Measurements from ENCODE around the gene MRPL11. TPM values are rescaled to one million over a fixed set of nuclear protein-coding genes. Genes with fewer than 3 reads are reported as not detected.

Gene MRPL11
- total and polyA plus RNA-seq, 2 experiments from 2014 or later: 57.1 to 60.6 TPM

- Histone ChIP-seq H3K36me3 (replicated peaks; ENCODE audit: insufficient read depth, low read depth) (no peaks in the 10 kb centered on the region), H3K27me3 (peaks cover 3% of the 10 kb centered on the region), H4K20me1 (ENCODE audit: insufficient read depth, poor library complexity, severe bottlenecking) (no peaks in the 10 kb centered on the region), H2AFZ (no peak overlapping the region), H3K4me2 (no peak overlapping the region), H3K9me2 (replicated peaks; ENCODE audit: insufficient read depth) (no peaks in the 10 kb centered on the region), H3K79me2 (no peaks in the 10 kb centered on the region), H3K4me3 (no peak overlapping the region), H3K9me3 (ENCODE audit: low read depth) (no peaks in the 10 kb centered on the region), H3K4me1 (ENCODE audit: insufficient read depth) (no peaks in the 10 kb centered on the region), H3K27ac (no peak overlapping the region)
- WGBS (ENCODE audit: low lambda C conversion rate, missing lambda C conversion rate): 90% methylated on average over 6 of the region's 6 CpGs
- no peak for TF ChIP-seq CTCF (IDR thresholded peaks at IDR 0.05; ENCODE audit: poor library complexity)
- TF ChIP-seq EZH2 (IDR thresholded peaks at IDR 0.05; ENCODE audit: borderline replicate concordance): no peak
- TF ChIP-seq EZH2phosphoT487 (IDR thresholded peaks at IDR 0.05; ENCODE audit: low read depth, severe bottlenecking, unreplicated experiment): no peak
- DNase-seq (ENCODE audit: low spot score): no peak
Observed at GRCh38 chr11:66391322-66391721, 47.3 kb downstream of the MRPL11 start.

- Histone ChIP-seq H3K79me2 (no peaks in the 10 kb centered on the region), H3K9me2 (replicated peaks; ENCODE audit: insufficient read depth) (no peaks in the 10 kb centered on the region), H2AFZ (no peak overlapping the region), H3K4me3 (no peak overlapping the region), H3K4me1 (ENCODE audit: insufficient read depth) (no peaks in the 10 kb centered on the region), H3K27me3 (no peaks in the 10 kb centered on the region), H3K4me2 (no peak overlapping the region), H4K20me1 (ENCODE audit: insufficient read depth, poor library complexity, severe bottlenecking) (no peaks in the 10 kb centered on the region), H3K36me3 (replicated peaks; ENCODE audit: insufficient read depth, low read depth) (no peaks in the 10 kb centered on the region), H3K27ac (no peak overlapping the region), H3K9me3 (ENCODE audit: low read depth) (no peaks in the 10 kb centered on the region)
- TF ChIP-seq EZH2phosphoT487 (IDR thresholded peaks at IDR 0.05; ENCODE audit: low read depth, severe bottlenecking, unreplicated experiment) (no peak), CTCF (IDR thresholded peaks at IDR 0.05; ENCODE audit: poor library complexity) (peak; percentile 55), EZH2 (IDR thresholded peaks at IDR 0.05; ENCODE audit: borderline replicate concordance) (no peak)
- WGBS (ENCODE audit: low lambda C conversion rate, missing lambda C conversion rate): 35% methylated on average over 8 of the region's 8 CpGs
- DNase-seq (ENCODE audit: low spot score): peak; percentile 83
Observed at GRCh38 chr11:66388780-66389386, 49.8 kb downstream of the MRPL11 start.

- no peak for TF ChIP-seq EZH2phosphoT487 (IDR thresholded peaks at IDR 0.05; ENCODE audit: low read depth, severe bottlenecking, unreplicated experiment)
- peak; percentile 99 for TF ChIP-seq CTCF (IDR thresholded peaks at IDR 0.05; ENCODE audit: poor library complexity)
- H3K79me2 ChIP-seq: no peaks in the 10 kb centered on the region
- H2AFZ ChIP-seq: peak overlapping the region; percentile 65
- H3K4me2 ChIP-seq: peak overlapping the region; percentile 78
- H4K20me1 ChIP-seq (ENCODE audit: insufficient read depth, poor library complexity, severe bottlenecking): no peaks in the 10 kb centered on the region
- 14% methylated on average over 20 of the region's 20 CpGs for WGBS (ENCODE audit: low lambda C conversion rate, missing lambda C conversion rate)
- DNase-seq (ENCODE audit: low spot score): peak; percentile 91
- no peak overlapping the region for H3K27ac ChIP-seq
- no peaks in the 10 kb centered on the region for H3K36me3 ChIP-seq (replicated peaks; ENCODE audit: insufficient read depth, low read depth)
- no peaks in the 10 kb centered on the region for H3K4me1 ChIP-seq (ENCODE audit: insufficient read depth)
- H3K27me3 ChIP-seq: no peaks in the 10 kb centered on the region
- no peaks in the 10 kb centered on the region for H3K9me3 ChIP-seq (ENCODE audit: low read depth)
- no peaks in the 10 kb centered on the region for H3K9me2 ChIP-seq (replicated peaks; ENCODE audit: insufficient read depth)
- H3K4me3 ChIP-seq: no peak overlapping the region
Observed at GRCh38 chr11:66386171-66387069, 52.2 kb downstream of the MRPL11 start.

Small RNA genes lying within 50 kb of the gene (small RNA-seq; reads per million reads assigned to genes)
- gene RF00416 (not detected), gene RNU1-84P (not detected)

Other genes starting within 250 kb of the MRPL11 start
- 13.4 and 19.2 TPM in 2 replicates for gene KLC2, start 181.1 kb downstream of the MRPL11 start, total RNA-seq
- gene KLC2, start 181.1 kb downstream of the MRPL11 start, polyA plus RNA-seq: 28.8 and 35.3 TPM in 2 replicates
- gene RAB1B, start 170.2 kb downstream of the MRPL11 start, total RNA-seq: 87.9 and 88.4 TPM in 2 replicates
- gene RAB1B, start 170.2 kb downstream of the MRPL11 start, polyA plus RNA-seq: 17.5 and 19.9 TPM in 2 replicates
- 0.36 and 1.7 TPM in 2 replicates for gene CNIH2, start 160.7 kb downstream of the MRPL11 start, total RNA-seq
- gene CNIH2, start 160.7 kb downstream of the MRPL11 start, polyA plus RNA-seq: 6.2 and 7.3 TPM in 2 replicates
- gene YIF1A, start 149.7 kb downstream of the MRPL11 start, total RNA-seq: 111 and 132 TPM in 2 replicates
- gene YIF1A, start 149.7 kb downstream of the MRPL11 start, polyA plus RNA-seq: 265 and 267 TPM in 2 replicates
- 20.6 and 21.4 TPM in 2 replicates for gene TMEM151A, start 147.0 kb downstream of the MRPL11 start, total RNA-seq
- gene TMEM151A, start 147.0 kb downstream of the MRPL11 start, polyA plus RNA-seq: 36.4 and 48.6 TPM in 2 replicates
- 19.9 and 24.6 TPM in 2 replicates for gene CD248, start 121.8 kb downstream of the MRPL11 start, total RNA-seq
- gene CD248, start 121.8 kb downstream of the MRPL11 start, polyA plus RNA-seq: 210 and 250 TPM in 2 replicates
- gene RIN1, start 102.4 kb downstream of the MRPL11 start, total RNA-seq: 4.3 and 6.2 TPM in 2 replicates
- 9.5 and 12.8 TPM in 2 replicates for gene RIN1, start 102.4 kb downstream of the MRPL11 start, polyA plus RNA-seq
- gene BRMS1, start 93.7 kb downstream of the MRPL11 start, total RNA-seq: 34.5 and 39.7 TPM in 2 replicates
- 48.6 and 54.0 TPM in 2 replicates for gene BRMS1, start 93.7 kb downstream of the MRPL11 start, polyA plus RNA-seq
- gene B4GAT1, start 91.2 kb downstream of the MRPL11 start, total RNA-seq: 41.5 and 41.9 TPM in 2 replicates
- gene B4GAT1, start 91.2 kb downstream of the MRPL11 start, polyA plus RNA-seq: 37.4 and 40.8 TPM in 2 replicates
- 7.4 and 11.3 TPM in 2 replicates for gene SLC29A2, start 67.1 kb downstream of the MRPL11 start, total RNA-seq
- 20.2 and 27.1 TPM in 2 replicates for gene SLC29A2, start 67.1 kb downstream of the MRPL11 start, polyA plus RNA-seq
- 0.60 TPM in 1 of 2 replicates, not detected in the other for gene NPAS4, start 17.8 kb downstream of the MRPL11 start, total RNA-seq
- 0.31 TPM in 1 of 2 replicates, not detected in the other for gene NPAS4, start 17.8 kb downstream of the MRPL11 start, polyA plus RNA-seq
- 5.5 and 6.7 TPM in 2 replicates for gene PELI3, start 28.1 kb upstream of the MRPL11 start, total RNA-seq
- gene PELI3, start 28.1 kb upstream of the MRPL11 start, polyA plus RNA-seq: 5.5 and 10.9 TPM in 2 replicates
- 46.0 and 56.0 TPM in 2 replicates for gene DPP3, start 41.6 kb upstream of the MRPL11 start, total RNA-seq
- 54.8 and 57.3 TPM in 2 replicates for gene DPP3, start 41.6 kb upstream of the MRPL11 start, polyA plus RNA-seq
- gene BBS1, start 71.8 kb upstream of the MRPL11 start, total RNA-seq: 25.1 and 33.4 TPM in 2 replicates
- gene BBS1, start 71.8 kb upstream of the MRPL11 start, polyA plus RNA-seq: 27.7 and 33.9 TPM in 2 replicates
- 10.3 and 11.5 TPM in 2 replicates for gene ZDHHC24, start 107.2 kb upstream of the MRPL11 start, total RNA-seq
- gene ZDHHC24, start 107.2 kb upstream of the MRPL11 start, polyA plus RNA-seq: 16.9 and 18.3 TPM in 2 replicates
- gene ACTN3, start 108.1 kb upstream of the MRPL11 start, total RNA-seq: not detected in 2 replicates
- 0.09 and 0.58 TPM in 2 replicates for gene ACTN3, start 108.1 kb upstream of the MRPL11 start, polyA plus RNA-seq
- gene CTSF, start 129.8 kb upstream of the MRPL11 start, total RNA-seq: 0.60 and 0.64 TPM in 2 replicates
- 1.1 and 1.5 TPM in 2 replicates for gene CTSF, start 129.8 kb upstream of the MRPL11 start, polyA plus RNA-seq
- 0.36 and 0.53 TPM in 2 replicates for gene CCDC87, start 154.2 kb upstream of the MRPL11 start, total RNA-seq
- gene CCDC87, start 154.2 kb upstream of the MRPL11 start, polyA plus RNA-seq: 0.22 TPM in 1 of 2 replicates, not detected in the other
- gene CCS, start 154.3 kb upstream of the MRPL11 start, total RNA-seq: 32.2 and 41.5 TPM in 2 replicates
- 97.8 and 127 TPM in 2 replicates for gene CCS, start 154.3 kb upstream of the MRPL11 start, polyA plus RNA-seq
- 29.5 and 31.1 TPM in 2 replicates for gene RBM14, start 177.8 kb upstream of the MRPL11 start, total RNA-seq
- gene RBM14, start 177.8 kb upstream of the MRPL11 start, polyA plus RNA-seq: 66.3 and 70.7 TPM in 2 replicates
- gene RBM4, start 199.9 kb upstream of the MRPL11 start, total RNA-seq: 129 and 150 TPM in 2 replicates
- gene RBM4, start 199.9 kb upstream of the MRPL11 start, polyA plus RNA-seq: 139 and 151 TPM in 2 replicates
- gene RBM4B, start 239.0 kb upstream of the MRPL11 start, total RNA-seq: 25.7 and 26.7 TPM in 2 replicates
- 32.4 and 33.4 TPM in 2 replicates for gene RBM4B, start 239.0 kb upstream of the MRPL11 start, polyA plus RNA-seq